T-helper 2 cell treated with Interferon-gamma antibody and Interleukin-4, amounts not matched to agents 5 μg/mL and 100 μg/mL, for 36 hours (primary cell): ENCODE results near the gene FBXO22.
A peak's percentile ranks its signal among the peaks of the same experiment; 100 is the strongest.
"Not testable (repeated sequence)": the region's sequence is repeated elsewhere in the genome, so short reads cannot be mapped to it uniquely, and the experiment has no call there.

Source experiments
- DNase-seq: peaks from one replicate; pipeline ENCODE4 v3.0.0; 2021; ENCODE audit warnings: low spot score
- H3K27ac Mint-ChIP-seq: one replicate; pipeline ENCODE4 v1.8.0; 2021; ENCODE audit warnings: mild to moderate bottlenecking, mixed read lengths
- H3K27me3 Mint-ChIP-seq: one replicate; pipeline ENCODE4 v1.8.0; 2021; ENCODE audit warnings: low read depth, mixed read lengths
- H3K36me3 Mint-ChIP-seq: one replicate; pipeline ENCODE4 v1.8.0; 2021; ENCODE audit warnings: low read depth, mixed read lengths
- H3K4me1 Mint-ChIP-seq: one replicate; pipeline ENCODE4 v1.8.0; 2021; ENCODE audit warnings: low read depth, mixed read lengths
- H3K4me3 Mint-ChIP-seq: one replicate; pipeline ENCODE4 v1.8.0; 2022; ENCODE audit warnings: mild to moderate bottlenecking, moderate library complexity, mixed read lengths
- H3K9me3 Mint-ChIP-seq: one replicate; pipeline ENCODE4 v1.8.0; 2021; ENCODE audit warnings: mixed read lengths

The FBXO22 gene

DNA sequence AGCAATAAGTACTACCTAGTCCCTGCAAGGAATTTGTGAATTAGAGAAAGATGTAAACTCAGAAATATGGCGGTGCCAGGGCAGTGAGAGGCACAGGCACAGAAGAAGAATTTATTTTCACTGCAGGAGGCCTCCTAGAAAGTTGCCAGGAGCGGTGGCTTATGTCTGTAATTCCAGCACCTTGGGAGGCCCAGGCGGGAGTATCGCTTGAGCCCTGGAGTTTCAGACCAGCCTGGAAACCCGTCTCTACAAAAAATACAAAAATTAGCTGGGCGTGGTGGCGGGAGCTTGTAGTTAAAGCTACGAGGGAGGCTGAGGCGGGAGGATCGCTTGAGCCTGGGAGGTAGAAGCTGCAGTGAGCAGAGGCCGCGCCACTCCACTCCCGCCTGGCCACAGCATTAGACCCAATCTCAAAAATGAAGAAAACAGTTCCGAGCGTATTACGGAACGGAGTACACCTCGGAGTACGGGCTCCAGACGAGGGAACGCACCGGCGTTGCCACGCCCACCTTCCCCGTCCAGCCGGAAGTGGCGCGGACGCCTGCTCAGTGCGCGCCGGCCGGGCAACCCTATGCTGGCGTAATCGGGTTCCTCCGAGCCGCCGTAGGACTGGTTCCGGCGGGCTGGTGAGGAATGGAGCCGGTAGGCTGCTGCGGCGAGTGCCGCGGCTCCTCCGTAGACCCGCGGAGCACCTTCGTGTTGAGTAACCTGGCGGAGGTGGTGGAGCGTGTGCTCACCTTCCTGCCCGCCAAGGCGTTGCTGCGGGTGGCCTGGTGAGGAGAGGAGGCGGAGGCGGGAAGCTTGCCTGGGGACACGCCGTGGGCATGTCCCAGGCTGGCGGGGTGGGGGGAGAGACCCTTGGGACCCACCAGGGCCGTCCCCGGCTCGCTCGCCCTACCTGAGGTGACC is at the start of gene FBXO22:
TSS of gene FBXO22 (plus strand) at position 548 of the 909 bp plus-strand sequence. CDS start at position 634, 86 bp downstream.
- H3K9me3 Mint-ChIP-seq, result no peaks in the 10 kb centered on the region
- no peaks in the 10 kb centered on the region for H3K27me3 Mint-ChIP-seq
- H3K27ac Mint-ChIP-seq, result peak within 1 kb of the TSS; percentile 96
- H3K4me3 Mint-ChIP-seq, result peak within 1 kb of the TSS; percentile 99
- peak; percentile 93 for DNase-seq
- H3K4me1 Mint-ChIP-seq, result peaks cover 34% of the 10 kb centered on the region
- peaks cover 17% of the 10 kb centered on the region for H3K36me3 Mint-ChIP-seq

DNA sequence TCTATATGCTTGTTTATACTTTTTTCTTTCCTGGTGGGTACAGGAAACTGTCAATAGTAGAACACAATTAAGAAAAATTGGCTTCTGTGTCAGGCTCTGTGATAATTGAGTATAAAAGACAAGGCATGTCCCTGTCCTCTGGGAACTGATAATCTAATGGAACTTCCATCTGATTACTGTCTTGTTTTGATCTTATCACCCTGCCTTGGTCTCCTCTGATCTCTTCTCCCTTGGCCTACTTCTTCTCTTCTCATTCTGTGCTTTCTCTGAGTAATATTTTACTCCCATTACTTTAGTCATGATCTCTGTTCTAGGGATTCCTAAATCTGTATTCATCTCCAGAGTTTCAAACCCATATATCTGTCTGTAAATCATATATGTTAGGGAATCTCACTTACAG is 45.8 kb upstream of the FBXO22 start:
- Mint-ChIP-seq H3K27ac (no peak overlapping the region), H3K4me3 (no peak overlapping the region), H3K9me3 (no peaks in the 10 kb centered on the region), H3K4me1 (peaks cover 7% of the 10 kb centered on the region), H3K36me3 (peaks cover 36% of the 10 kb centered on the region), H3K27me3 (no peaks in the 10 kb centered on the region)
- DNase-seq, result no peak

DNA sequence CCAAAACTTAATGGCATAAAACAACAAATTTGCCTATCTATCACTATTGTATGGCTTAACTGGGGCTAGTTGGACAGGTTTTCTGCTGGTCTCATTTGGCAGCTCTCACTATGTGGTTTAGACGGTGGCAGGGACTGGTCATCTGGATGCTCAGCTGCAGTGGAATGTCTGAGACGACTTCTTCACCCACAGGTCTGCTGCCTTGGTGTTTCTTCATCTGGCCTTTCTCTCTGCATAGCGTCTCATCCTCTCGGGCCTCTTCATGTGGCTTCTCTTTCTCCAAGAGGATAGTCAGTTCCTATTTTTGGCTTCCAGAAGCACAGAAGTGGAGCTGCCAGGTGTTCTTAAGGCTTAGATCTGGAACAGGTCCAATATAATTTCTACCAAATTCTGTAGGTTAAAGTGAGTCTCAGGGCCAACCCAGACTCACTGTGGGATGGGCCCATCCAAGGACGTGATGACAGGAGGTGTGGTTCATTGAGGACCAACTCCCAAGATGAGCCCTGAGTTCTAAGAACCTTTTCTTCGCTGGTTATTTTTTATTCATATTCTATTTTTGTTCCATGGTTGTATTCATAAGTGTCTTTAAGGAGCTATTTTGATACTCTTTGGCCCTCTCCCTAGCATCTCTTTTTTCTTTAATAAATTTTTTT is 41.8 kb upstream of the FBXO22 start:
- no peaks in the 10 kb centered on the region for H3K9me3 Mint-ChIP-seq
- peaks cover 43% of the 10 kb centered on the region for H3K36me3 Mint-ChIP-seq
- peaks cover 33% of the 10 kb centered on the region for H3K4me1 Mint-ChIP-seq

DNA sequence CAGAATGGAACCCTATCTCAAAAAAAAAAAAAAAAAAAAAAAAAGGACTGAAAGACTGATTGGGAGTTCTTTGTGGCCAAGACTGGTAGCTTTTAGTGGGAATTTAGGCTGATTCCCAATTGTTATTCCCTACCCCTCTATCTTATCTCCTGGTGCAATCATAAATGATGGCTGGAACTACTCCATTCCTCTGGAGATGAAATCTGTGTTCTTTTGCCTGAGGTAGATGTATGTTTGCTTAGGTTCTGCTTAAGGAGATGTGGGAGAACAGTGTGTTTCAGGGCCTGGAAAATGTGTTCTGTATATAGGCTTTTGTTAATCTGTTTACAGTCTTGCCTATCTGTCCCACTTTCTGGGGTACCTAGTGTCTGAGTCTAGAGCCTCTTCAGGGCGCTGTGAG is 40.9 kb upstream of the FBXO22 start:
- Mint-ChIP-seq H3K4me3 (no peak overlapping the region), H3K27me3 (no peaks in the 10 kb centered on the region), H3K36me3 (peaks cover 43% of the 10 kb centered on the region), H3K4me1 (peaks cover 35% of the 10 kb centered on the region), H3K27ac (no peak overlapping the region), H3K9me3 (no peaks in the 10 kb centered on the region)
- DNase-seq, result no peak

More for the DNA sequence above, 41.8 kb upstream of the FBXO22 start:
- no peak for DNase-seq
- no peak overlapping the region for H3K4me3 Mint-ChIP-seq
- no peak overlapping the region for H3K27ac Mint-ChIP-seq
- no peaks in the 10 kb centered on the region for H3K27me3 Mint-ChIP-seq

DNA sequence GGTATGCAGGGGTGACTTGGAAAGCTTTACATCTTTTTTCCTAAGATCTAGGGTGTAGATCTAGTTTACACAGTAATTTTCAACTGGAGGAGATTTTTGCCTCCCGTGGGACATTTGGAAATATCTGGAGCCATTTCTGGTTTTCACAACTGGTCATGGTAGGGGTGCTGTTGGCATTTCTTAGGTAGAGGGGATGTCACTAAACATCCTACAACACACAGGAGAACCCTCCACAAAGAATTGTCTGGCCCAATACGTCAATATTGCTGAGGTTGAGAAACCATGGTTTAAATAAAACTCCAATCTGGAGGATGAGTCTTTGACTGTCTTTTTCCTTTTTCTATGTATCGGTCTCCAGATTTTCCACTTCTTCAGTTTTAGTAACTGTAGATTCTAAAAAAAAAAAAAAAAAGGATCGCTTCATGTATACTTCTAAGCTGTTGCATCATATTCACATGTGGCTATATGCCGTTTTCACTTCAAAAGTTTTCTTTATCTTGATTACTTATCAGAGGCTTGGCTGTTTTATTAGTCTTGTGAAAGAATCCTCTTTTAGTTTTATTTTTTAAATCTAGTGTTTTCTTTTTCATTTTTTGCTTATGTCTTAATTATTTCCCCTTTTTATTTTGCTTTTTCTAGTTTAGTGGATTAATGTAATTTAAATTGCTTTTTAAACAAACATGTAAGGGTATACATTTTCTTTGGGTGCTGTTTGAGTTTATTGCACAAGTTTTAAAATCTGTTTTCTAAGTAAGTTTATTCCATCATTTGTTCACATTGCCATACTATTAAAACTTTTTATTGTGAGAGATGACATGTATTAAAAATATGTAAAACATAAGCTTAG is 39.2 kb upstream of the FBXO22 start:
- DNase-seq, result no peak
- Mint-ChIP-seq H3K27ac (no peak overlapping the region), H3K4me3 (no peak overlapping the region), H3K27me3 (no peaks in the 10 kb centered on the region), H3K9me3 (no peaks in the 10 kb centered on the region), H3K36me3 (peaks cover 42% of the 10 kb centered on the region), H3K4me1 (peaks cover 37% of the 10 kb centered on the region)

DNA sequence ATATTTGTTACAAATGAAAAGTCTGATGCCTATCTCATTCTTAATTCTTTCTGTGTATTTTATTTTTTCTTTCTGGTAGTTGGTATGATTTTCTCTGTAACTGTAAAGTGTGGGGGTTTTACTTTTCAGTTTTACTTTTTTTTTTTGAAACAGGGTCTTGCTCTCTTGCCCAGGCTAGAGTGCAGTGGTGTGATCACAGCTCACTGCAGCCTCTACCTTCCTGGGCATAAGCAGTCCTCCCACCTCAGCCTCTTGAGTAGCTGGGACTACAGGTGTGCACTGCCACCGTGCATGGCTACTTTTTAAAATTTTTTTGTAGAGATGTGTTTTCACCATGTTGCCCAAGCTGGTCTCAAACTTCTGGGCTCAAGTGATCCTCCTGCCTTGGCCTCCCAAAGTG is 37.6 kb upstream of the FBXO22 start:
- not testable (repeated sequence) for H3K27me3 Mint-ChIP-seq, H3K9me3 Mint-ChIP-seq, DNase-seq, H3K27ac Mint-ChIP-seq
- Mint-ChIP-seq H3K4me1 (peaks cover 34% of the 10 kb centered on the region), H3K4me3 (peak overlapping the region; percentile 6), H3K36me3 (peaks cover 41% of the 10 kb centered on the region)

DNA sequence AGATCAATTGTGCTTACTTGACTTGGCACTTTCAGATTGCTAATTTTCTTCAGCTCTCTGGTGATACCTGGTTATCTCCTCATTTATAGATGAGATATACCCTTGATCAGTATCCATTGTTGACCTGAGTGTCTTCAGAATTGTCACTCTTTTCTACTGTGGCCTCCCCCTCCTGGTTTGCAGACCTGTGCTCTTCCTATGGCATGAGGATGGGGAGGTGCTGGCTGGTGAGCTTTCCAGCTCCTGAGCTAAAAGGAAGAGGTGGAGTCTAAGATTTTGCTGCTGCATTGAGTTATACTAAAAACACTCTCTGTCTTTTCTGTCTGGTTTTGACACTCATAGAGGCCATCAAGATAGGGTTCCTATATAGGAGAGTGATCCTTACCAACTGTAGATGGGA is 36.8 kb upstream of the FBXO22 start:
- no peaks in the 10 kb centered on the region for H3K27me3 Mint-ChIP-seq
- H3K4me3 Mint-ChIP-seq, result no peak overlapping the region
- no peak for DNase-seq
- peaks cover 34% of the 10 kb centered on the region for H3K4me1 Mint-ChIP-seq
- H3K9me3 Mint-ChIP-seq, result no peaks in the 10 kb centered on the region
- peak overlapping the region; percentile 23 for H3K27ac Mint-ChIP-seq
- H3K36me3 Mint-ChIP-seq, result peaks cover 40% of the 10 kb centered on the region

DNA sequence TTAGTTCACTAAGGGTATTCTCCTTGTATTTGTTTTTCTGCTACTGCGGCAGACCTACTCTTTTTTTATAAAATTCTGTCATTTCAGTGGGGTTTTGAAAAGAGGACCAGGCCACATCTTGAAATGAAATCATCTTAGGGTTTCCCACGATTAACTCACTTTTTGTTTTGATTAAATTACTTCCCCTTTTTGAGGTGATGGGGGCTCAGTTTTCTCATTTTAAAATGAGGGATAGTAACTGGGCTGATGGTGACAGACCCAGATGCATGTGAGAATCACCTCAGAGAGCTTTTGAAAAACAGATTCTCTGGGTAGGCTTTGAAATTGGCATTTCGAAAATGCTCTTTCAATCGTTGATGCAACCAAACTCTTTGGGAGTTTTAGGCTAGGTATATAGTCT is 36.2 kb upstream of the FBXO22 start:
- Mint-ChIP-seq H3K36me3 (peaks cover 37% of the 10 kb centered on the region), H3K27ac (peak overlapping the region; percentile 23), H3K9me3 (no peaks in the 10 kb centered on the region), H3K4me3 (no peak overlapping the region), H3K27me3 (no peaks in the 10 kb centered on the region), H3K4me1 (peaks cover 34% of the 10 kb centered on the region)
- DNase-seq, result no peak

DNA sequence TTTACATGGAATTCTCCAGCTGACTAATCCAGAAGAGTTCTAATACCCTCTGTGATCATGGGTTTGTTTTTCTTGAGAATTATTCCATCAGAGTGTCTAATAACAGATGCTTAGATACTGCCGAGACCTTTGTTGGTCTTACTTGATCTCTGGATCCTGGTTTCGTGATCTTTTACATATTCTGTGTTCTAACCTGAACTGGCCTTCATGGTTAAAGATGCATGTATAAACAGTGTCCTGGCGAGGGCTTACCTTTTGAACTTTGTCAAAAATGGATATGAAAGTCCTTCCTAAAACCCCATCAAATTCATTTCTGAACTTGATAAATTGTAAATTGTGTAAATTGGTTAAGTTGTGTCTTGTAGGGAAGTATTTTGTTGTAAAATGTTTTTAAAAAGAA is 35.7 kb upstream of the FBXO22 start:
- Mint-ChIP-seq H3K4me3 (no peak overlapping the region), H3K27me3 (no peaks in the 10 kb centered on the region), H3K9me3 (no peaks in the 10 kb centered on the region), H3K27ac (no peak overlapping the region), H3K4me1 (peaks cover 34% of the 10 kb centered on the region), H3K36me3 (peaks cover 34% of the 10 kb centered on the region)
- DNase-seq, result no peak

DNA sequence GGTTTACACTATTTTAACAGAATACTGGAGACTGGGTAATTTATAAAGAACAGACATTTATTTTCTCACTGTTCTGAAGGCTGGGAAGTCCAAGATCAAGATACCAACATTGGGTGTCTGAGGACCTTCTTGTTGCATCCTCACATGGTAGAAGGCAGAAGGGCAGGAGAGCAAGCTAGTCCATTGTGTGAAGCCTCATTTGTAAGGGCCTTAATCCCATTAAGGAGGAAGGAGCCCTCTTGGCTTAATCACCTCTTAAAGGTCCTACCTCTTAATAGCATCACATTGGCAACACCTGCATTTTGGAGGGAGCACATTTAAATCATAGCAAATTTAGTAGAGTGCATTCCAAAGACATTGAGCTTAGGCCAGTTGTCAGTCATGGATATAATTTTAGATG is 34.2 kb upstream of the FBXO22 start:
- H3K4me3 Mint-ChIP-seq, result no peak overlapping the region
- DNase-seq, result no peak
- H3K9me3 Mint-ChIP-seq, result no peaks in the 10 kb centered on the region
- H3K36me3 Mint-ChIP-seq, result peaks cover 36% of the 10 kb centered on the region
- no peak overlapping the region for H3K27ac Mint-ChIP-seq
- peaks cover 35% of the 10 kb centered on the region for H3K4me1 Mint-ChIP-seq
- H3K27me3 Mint-ChIP-seq, result no peaks in the 10 kb centered on the region

DNA sequence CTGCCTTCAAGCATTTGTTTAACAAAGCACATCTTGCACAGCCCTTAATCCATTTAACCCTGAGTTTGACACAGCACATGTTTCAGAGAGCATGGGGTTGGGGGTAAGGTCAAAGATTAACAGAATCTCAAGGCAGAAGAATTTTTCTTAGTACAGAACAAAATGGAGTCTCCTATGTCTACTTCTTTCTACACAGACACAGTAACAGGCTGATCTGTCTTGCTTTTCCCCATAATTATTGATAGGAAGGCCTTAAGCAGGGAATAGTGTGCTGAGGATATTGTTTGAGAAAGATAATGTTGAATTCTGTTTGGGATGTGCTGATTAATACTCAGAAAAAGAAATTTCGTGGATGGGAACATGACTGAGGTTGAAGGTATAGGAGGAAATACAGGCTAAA is 32.1 kb upstream of the FBXO22 start:
- H3K27me3 Mint-ChIP-seq, DNase-seq, H3K4me3 Mint-ChIP-seq, H3K27ac Mint-ChIP-seq, H3K9me3 Mint-ChIP-seq: not testable (repeated sequence)
- H3K4me1 Mint-ChIP-seq, result peaks cover 21% of the 10 kb centered on the region
- peaks cover 45% of the 10 kb centered on the region for H3K36me3 Mint-ChIP-seq

DNA sequence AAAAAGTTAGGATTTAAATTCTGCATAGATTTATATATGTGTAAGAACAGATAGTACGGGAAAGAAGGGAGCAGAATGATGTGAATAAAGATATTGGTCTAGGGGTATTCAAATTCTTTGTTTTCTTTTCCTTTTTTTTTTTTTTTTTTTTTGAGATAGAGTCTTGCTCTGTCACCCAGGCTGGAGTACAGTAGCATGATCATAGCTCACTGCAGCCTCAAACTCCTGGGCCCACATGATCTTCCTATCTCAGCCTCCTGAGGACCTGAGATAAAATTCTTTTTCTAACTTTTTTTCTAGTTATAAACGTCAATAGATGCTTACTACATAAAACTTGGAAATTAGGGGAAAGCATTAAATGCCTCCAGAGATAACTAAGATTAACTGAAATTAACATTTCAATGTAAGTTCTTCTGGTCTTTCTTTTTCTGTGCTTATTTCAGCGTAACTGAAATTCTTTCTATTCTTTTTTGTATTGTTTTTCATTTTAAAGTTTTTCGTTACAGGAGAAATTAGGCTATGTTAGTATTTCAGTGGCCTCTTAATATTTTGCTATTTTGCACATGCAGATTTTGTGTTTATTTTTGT is 31.2 kb upstream of the FBXO22 start:
- H3K36me3 Mint-ChIP-seq, result peaks cover 45% of the 10 kb centered on the region
- no peaks in the 10 kb centered on the region for H3K9me3 Mint-ChIP-seq
- no peaks in the 10 kb centered on the region for H3K27me3 Mint-ChIP-seq
- H3K27ac Mint-ChIP-seq, result no peak overlapping the region
- no peak for DNase-seq
- no peak overlapping the region for H3K4me3 Mint-ChIP-seq
- peaks cover 13% of the 10 kb centered on the region for H3K4me1 Mint-ChIP-seq

DNA sequence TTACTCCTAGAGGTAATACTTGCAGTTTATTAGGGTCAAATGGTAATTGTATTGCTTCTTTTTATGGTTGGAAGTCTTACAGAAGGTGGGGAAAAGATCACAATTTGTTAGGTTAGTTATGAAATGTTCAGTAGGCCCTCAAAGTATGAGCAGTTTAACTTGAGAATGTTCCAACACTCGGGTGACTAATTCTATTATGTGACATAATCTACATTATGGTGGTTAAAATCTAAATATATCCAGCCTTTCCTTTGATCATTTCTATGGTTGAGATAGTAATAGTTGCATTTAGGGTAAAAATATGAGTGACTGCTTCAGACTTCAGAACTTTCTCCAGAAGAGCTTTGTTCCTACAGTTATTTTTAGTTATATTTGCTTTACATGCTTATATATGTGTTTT is 19.6 kb upstream of the FBXO22 start:
- Mint-ChIP-seq H3K27me3 (no peaks in the 10 kb centered on the region), H3K36me3 (peaks cover 32% of the 10 kb centered on the region), H3K4me3 (no peak overlapping the region), H3K4me1 (peaks cover 2% of the 10 kb centered on the region), H3K9me3 (no peaks in the 10 kb centered on the region), H3K27ac (no peak overlapping the region)
- no peak for DNase-seq
